NCI-H748 treated with DMSO at 0.1 percent for 48 hours (cell line): Measurements from ENCODE around the gene NUP210.
A peak's percentile ranks its signal among the peaks of the same experiment; 100 is the strongest.
"Not testable (repeated sequence)": the region's sequence is repeated elsewhere in the genome, so short reads cannot be mapped to it uniquely, and the experiment has no call there.

Experiments
- DNase-seq: peaks from one replicate; lab custom pipeline; 2025; lab: John Stamatoyannopoulos, UW

NUP210 gene

DNA sequence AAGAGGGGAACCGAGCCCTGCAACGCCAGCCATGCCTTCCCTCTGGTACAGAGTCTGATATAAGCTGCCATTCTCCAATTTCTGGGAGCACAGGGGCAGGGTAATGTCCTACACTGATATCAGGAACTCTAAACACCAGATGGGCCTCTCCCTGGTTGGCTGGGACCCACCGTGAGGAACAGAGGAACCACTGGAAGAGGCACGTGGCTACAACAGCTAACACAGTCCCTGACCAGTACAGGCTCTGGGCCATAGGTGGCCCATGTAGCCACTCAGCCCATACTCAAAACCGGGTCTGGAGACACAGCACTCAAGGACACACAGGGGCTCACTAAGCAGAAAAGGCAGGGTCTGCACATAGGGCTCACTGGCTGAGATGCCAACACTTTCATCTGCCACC is 13.9 kb downstream of the NUP210 start:
- DNase-seq = no peak

GRCh38 chr3:13405614-13406013 is 14.5 kb downstream of the NUP210 start:
- DNase-seq = no peak

- no peak for DNase-seq
Observed at GRCh38 chr3:13404626-13405452, 15.3 kb downstream of the NUP210 start.

DNA sequence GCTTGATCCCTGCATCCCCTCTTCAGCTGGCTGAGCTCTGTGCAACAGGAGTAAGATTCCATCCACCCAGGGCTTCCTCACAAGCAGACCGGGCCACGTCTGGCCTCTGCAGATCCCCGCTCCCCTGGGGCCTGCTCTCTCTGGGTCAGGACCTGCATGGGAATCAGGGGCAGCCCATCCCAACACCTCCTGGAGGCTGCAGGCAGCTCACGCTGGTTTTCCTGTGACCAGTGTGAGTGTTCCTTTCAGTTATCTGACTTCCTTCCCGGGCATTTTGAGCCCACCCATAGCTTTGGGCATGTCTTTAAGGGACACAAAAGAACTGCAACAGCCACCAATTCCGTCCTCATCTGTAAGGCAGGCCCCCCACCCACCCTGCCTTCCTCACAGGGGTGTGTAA is 16.3 kb downstream of the NUP210 start:
- no peak for DNase-seq

- no peak for DNase-seq
Observed at GRCh38 chr3:13403213-13403819, 16.8 kb downstream of the NUP210 start.

- peak; percentile 6 for DNase-seq
Observed at GRCh38 chr3:13401149-13401548, 19.0 kb downstream of the NUP210 start.

DNA sequence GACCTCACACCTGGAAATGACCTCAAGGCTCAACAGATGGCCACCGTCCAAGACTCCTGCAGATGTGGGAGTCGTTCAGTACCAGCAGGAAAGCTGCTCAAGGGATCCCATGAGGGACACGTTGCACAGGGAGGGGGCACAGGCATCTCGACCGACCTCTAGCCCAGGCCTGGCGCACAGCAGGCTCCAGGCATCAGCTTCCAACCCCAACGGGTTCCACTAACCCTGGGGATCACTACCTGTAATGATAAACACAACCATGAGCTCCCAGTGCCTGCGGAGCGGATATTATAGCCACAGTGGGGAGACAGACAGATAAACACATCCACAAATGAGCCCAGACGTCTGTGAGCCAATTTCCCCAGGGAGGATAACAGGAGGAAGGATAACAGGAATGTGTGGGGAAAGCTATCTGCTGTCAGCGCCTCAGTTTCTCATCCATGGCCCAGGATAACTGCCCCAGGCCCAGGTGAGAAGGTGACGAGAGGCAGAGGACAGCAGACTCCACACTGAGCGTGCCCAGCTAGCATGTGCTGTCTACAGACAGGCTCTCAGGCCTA is 19.9 kb downstream of the NUP210 start:
- DNase-seq = no peak

DNA sequence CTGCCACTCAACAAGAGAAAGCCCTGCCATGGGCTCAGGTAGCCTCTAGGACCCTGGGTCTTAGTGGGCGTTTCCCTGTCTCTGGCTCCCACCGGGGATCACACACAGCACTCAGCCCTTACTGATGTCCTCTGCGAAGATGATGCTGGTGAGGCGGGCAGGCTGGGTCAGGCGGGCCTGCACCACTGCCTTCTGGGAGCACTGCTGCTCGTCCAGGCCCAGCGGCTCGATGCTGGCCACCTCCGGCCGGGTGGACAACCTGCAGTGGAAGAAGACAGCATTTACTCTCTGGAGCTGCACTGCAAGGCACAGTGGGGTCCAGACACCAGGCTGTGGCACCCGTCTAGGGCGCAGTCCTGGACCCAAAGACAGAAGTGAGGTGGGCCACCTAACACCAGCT is 20.5 kb downstream of the NUP210 start:
- DNase-seq = no peak

DNA sequence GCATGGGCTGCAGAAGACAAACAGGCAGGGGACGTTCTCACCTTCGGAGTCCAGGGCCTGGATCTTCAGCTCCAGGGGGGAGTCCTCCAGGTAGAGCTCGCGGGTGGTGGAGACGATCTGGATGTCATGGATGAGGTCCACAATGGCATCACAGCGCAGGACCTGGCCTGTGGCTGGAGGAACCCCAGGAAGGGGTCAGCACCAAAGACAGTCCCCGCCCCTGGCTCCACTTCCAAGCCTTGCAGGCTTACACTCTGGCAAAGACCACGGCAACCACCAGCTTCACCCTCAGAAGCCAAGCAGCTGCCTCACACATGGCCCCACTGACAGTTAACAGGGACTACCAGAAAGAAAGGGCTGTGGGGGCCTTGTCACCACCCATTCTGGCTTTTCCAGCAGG is 22.8 kb downstream of the NUP210 start:
- DNase-seq = no peak

GRCh38 chr3:13394363-13394762 is 25.8 kb downstream of the NUP210 start:
- DNase-seq = no peak

DNA sequence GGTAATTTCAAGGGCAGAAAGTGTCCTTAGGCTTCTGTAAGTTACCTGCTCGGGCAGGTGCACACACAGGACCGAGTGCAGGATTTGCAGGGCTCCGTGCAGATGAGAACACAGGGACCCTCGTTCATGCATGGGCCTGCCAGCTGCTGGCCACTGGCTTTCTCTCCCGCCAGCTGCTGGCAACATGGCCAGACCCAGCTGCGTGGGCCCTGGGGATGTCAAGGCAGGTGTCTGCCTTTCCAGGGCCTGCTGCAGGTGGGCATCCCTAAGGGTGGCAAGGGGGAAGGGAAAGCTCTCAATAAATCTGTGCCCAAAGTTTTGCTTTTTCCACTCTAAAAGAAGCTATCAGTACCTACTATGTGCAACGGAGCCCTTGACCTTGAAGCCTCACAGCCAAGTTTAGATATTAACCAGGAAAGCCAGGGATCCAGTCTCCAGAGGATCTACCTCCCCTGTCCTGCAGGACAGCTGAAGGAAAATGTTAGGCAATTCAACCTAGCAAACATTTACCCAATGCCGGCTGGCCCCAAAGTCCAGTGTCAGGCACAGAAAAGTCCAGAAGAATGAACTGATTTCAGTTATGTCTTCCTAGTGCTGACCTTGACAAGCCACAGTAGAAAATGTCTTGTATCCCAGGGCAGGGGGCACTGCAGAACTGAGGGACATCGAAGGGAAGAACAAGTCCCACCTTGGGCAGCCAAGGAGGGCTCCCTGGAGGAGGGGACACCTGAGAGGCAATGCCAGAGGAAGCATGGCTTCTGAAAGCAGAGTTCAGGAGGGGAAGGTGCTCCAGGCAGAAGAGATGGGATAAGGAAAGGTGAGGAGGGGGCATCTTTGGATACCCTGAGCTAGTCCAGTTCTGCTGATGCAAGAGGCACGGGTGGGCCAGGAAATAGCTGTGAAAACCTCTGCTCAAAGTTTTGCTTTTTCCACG is 26.4 kb downstream of the NUP210 start:
- no peak for DNase-seq

- DNase-seq = no peak
Observed at GRCh38 chr3:13391308-13391707, 28.8 kb downstream of the NUP210 start.

- no peak for DNase-seq
Observed at GRCh38 chr3:13389378-13389777, 30.7 kb downstream of the NUP210 start.

- no peak for DNase-seq
Observed at GRCh38 chr3:13388816-13389215, 31.3 kb downstream of the NUP210 start.

GRCh38 chr3:13385373-13385965 is 34.7 kb downstream of the NUP210 start:
- no peak for DNase-seq

GRCh38 chr3:13380971-13381370 is 39.2 kb downstream of the NUP210 start:
- DNase-seq = no peak

DNA sequence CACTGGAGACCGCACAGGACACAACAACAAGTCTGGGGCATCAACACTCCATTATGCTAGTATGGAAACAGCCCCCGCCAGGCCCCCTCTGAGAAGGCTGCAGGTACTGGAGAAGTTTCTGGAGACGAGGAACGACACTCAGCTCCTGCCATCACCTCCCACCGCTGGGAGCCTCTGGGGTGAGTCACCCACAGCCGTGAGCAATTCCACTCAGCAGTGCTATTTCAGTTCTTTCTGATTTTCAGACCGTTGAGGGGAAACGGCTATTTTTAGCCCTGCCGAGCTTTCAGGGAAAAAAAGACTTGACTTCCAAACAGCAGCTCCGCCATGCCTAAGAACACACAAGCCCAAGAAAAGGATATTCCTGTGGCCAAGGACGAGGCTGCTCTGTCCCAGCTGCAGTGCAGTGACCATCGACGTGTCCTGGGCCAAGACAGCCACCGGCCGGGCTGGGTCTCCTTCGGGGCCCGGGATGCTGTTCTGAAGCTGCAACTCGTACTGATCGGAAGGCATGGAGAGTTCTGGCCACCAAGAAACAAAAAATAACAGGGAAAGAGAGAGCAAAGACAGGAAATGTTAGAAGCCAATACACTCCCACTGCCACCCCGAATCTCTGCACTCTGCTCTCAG is 40.8 kb downstream of the NUP210 start:
- no peak for DNase-seq

GRCh38 chr3:13378155-13378554 is 42.0 kb downstream of the NUP210 start:
- DNase-seq = no peak

- DNase-seq = not testable (repeated sequence)
Observed at GRCh38 chr3:13377741-13378140, 42.4 kb downstream of the NUP210 start.

DNA sequence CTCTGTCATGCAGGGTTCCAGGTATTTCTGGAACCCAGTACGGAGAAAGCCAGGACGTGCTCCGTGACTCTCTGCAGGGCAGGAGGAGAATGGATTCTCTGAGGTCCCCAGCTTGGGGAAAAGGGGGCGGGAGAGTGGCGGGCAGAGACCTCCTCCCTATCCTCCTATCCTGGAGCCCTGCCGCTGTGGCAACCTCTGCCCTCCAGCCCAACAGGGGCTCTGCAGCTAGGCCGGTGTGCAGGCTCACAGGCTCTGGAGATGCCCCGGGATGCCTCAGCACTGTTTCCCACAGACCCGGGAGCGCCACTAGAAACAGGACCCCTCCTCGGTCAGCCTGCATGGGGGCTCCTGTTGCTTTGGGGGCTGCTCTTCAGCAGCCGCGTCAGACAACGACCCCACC is 43.1 kb downstream of the NUP210 start:
- DNase-seq = no peak

- DNase-seq = no peak
Observed at GRCh38 chr3:13376091-13376490, 44.0 kb downstream of the NUP210 start.
